ENCODE data around the gene BACH2. TPM values are rescaled to one million over a fixed set of nuclear protein-coding genes. Genes with fewer than 3 reads are reported as not detected.

BACH2 gene
- total and polyA plus RNA-seq, 9 of the 15 experiments (the other 6 are each of a cell fraction or from before 2014, with no cell fraction given), result 0.06 to 3.1 (median 0.59) TPM

GRCh38 chr6:90082847-90083246 is 213.8 kb downstream of the BACH2 start:
- TF ChIP-seq CHD4 (IDR thresholded peaks at IDR 0.05; ENCODE audit: insufficient read depth, insufficient replicate concordance, low read depth, low read length, poor library complexity, severe bottlenecking), result no peak
- no peak for TF ChIP-seq HDAC6 (IDR thresholded peaks at IDR 0.05; ENCODE audit: low read depth, low read length)
- TF ChIP-seq ZNF707 (CRISPR knock-in tag; conservative IDR thresholded peaks at IDR 0.05), result no peak
- no peak for TF ChIP-seq TGIF2 (CRISPR knock-in tag; IDR thresholded peaks at IDR 0.05)
- no peak for TF ChIP-seq HDAC3 (IDR thresholded peaks at IDR 0.05; ENCODE audit: borderline replicate concordance, partially characterized antibody)
- TF ChIP-seq GATAD2A (IDR thresholded peaks at IDR 0.05), result no peak
- H3K79me2 ChIP-seq (ENCODE audit: control insufficient read depth, insufficient read depth, low read length), result no peaks in the 10 kb centered on the region
- no peak overlapping the region for H3K4me3 ChIP-seq
- DNase-seq (ENCODE audit: extremely low read depth in 1 of 4, low spot score in 3 of 4), result no peak
- no peaks in the 10 kb centered on the region for H3K36me3 ChIP-seq (ENCODE audit: control insufficient read depth, insufficient read depth, low read length)
- no peak overlapping the region for H3K4me2 ChIP-seq (ENCODE audit: insufficient read depth, low read length)
- POLR2A ChIA-PET, result interaction anchor here (0.7 kb wide), 1 partner anchor 30 kb away, joined by 4 read pairs; no protein-coding TSS in a partner anchor
- no TSS peak for BruUV-seq (replicated peaks)
- no peaks in the 10 kb centered on the region for H3K27me3 ChIP-seq (ENCODE audit: control insufficient read depth in 2 of 2, insufficient read depth in 2 of 2, low read length in 2 of 2)
- WGBS (ENCODE audit: insufficient coverage, low coverage, missing lambda C conversion rate), result 65% methylated on average over 2 of the region's 2 CpGs
- H2AFZ ChIP-seq (ENCODE audit: low read depth, low read length), result no peak overlapping the region
- H4K20me1 ChIP-seq (replicated peaks; ENCODE audit: control insufficient read depth, insufficient read depth, low read length), result no peaks in the 10 kb centered on the region
- no peaks in the 10 kb centered on the region for H3K9me1 ChIP-seq (ENCODE audit: control insufficient read depth, insufficient read depth, low read length)
- ATAC-seq, result no peak
- in situ Hi-C loops (cut with MboI) (no loop called here), intact Hi-C loops (cut with micrococcal nuclease) (no loop called here)
- no peak overlapping the region for H3K27ac ChIP-seq (ENCODE audit: extremely low read depth, low read depth, low read length)
- FAIRE-seq, result no peak
- no peaks in the 10 kb centered on the region for H3K9me3 ChIP-seq (replicated peaks; ENCODE audit: control insufficient read depth, insufficient read depth, low read depth, low read length)
- H3K4me1 ChIP-seq (replicated peaks in 1 of 2; ENCODE audit: control insufficient read depth in 2 of 2, insufficient read depth in 2 of 2, low read length in 2 of 2), result peaks cover 0 to 26% of the 10 kb centered on the region in 2 experiments; a peak in 4 of 5 replicates
- CTCF ChIA-PET (ENCODE audit: low intra/inter-chr PET ratio), result no interaction called here
- H3K9ac ChIP-seq (ENCODE audit: insufficient read depth in 1 of 2, low read depth in 2 of 2, low read length in 2 of 2), result no peak overlapping the region

Measured in K562 (cell line).